Hypothalamus (tissue), 51 donors: Measurements from ENCODE around the gene ADGRA1.
"Not testable (repeated sequence)": the region's sequence is repeated elsewhere in the genome, so short reads cannot be mapped to it uniquely, and the experiment has no call there.

Experiments used
- DNase-seq, 51 donors: peaks; one replicate each; lab custom pipeline; 2025; lab: John Stamatoyannopoulos, UW

Gene ADGRA1

DNA sequence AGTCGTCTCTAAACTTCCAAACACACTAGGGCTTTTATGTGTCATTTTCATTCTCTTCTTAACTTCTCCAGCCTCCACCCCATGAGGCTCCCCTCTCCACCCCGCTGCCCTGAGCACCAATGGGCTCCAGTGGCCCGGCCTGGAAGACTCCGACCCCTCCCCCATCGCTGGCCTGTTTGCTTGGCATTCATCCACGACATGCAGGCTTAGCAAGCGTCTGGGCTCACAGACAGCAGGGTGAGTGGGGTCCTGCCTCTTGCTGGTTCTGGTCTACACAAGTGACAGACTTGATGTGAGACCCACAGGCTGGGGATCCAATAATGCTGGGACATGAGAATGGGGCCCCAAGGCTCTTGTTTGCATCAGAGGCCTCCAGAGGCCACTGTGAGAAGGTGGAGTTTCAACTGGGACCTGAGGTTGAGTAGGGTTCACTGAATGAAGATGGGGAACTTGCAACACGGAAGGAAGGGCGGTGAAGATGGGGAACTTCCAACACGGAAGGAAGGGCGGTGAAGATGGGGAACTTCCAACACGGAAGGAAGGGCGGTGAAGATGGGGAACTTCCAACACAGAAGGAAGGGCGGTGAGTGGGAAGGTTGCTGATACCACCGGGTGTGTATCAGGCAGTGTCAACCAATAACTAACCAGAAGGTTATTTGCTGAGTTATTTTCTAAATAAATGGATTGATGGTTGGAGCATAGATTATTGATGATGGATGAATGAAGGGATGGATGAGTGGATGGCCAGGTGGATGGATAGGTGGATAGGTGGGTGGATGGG is 86.3 kb downstream of the ADGRA1 start:
- no peak for DNase-seq

DNA sequence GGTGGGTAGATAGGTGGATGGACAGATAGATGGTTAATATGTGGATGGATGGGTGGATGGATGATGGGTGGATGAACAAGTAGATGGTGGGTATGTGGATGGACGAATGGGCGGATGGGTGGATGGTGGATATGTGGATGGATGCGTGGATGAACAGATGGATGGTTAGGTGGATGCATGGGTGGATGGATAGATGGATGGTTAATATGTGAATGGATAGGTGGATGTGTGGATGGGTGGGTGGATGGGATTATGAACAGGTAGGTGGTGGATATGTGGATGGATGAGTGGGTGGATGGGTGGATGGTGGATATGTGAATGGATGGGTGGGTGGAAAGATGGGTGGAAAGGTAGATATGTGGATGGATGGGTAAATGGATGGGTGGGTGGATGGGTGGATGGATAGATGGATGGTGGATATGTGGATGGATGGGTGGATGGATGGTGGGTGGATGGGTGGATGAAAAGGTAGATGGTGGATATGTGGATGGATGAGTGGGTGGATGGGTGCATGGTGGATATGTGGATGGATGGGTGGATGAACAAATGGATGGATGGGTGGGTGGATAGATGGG is 87.1 kb downstream of the ADGRA1 start:
- DNase-seq = no peak

DNA sequence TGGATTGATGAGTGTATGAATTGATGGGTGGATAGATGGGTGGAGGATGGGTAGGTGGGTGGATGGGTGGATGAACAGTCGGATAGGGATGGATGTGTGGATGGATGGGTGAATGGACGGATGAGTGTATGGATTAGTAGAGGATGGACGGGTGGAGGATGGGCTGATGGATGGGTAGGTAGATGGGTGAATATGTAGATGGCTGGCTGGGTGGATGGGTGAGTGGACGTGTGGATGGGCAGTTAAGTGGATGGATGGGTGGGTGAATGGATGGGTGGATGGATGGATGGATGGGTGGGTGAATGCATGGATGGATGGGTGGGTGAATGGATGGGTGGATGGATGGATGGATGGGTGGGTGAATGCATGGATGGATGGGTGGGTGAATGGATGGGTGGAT is 87.9 kb downstream of the ADGRA1 start:
- DNase-seq = not testable (repeated sequence)

DNA sequence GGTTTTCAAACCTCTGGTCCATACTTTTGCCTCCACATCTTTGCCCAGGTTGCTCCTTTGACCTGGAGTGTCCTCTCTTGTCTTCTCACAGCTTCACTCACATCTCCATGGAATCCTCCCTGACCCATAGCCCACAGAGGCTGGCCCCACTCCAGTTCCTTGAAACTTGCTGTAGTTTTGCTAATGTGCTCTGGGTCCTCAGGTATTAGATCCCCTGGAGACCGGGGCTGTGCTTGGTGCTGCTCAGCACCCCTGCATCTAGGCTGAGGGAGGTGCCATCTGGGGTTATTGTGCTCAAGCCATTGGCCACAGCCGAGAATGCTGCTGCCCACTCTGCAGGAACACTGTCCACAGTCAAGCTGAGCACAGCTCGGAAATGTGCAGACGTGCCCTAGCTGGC is 88.8 kb downstream of the ADGRA1 start:
- no peak for DNase-seq

DNA sequence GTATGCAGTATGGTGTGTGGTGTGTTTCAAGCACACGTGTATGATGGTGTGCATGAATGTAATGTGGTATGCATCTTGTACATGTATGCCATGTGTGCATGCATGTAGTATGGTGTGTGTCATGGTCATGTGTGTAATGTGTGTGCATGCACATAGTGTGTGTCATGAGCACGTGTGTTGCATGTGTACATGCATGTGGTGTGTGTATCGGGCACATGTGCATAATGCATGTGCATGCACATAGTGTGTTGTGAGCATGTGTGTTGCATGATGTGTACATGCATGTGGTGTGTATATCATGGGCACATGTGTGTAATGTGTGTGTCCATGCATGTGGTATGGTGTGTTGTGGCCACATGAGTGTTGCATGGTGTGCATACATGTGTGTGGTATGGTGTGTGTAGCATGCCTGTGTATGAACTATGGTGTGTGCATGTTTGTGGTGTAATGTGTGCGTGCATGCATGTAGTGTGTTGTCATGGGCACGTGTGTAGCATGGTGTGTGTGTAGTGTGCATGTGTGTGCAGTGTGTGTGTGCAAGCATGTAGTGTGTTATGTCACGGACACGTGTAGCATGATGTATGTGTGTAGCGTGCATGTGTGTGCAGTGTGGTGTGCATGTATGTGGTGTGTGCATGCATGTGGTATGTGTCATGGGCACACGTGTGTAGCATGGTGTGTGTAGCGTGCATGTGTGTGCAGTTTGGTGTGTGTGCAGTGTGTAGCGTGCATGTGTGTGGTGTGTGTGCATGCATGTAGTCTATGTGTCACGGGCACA is 89.8 kb downstream of the ADGRA1 start:
- DNase-seq = no peak

DNA sequence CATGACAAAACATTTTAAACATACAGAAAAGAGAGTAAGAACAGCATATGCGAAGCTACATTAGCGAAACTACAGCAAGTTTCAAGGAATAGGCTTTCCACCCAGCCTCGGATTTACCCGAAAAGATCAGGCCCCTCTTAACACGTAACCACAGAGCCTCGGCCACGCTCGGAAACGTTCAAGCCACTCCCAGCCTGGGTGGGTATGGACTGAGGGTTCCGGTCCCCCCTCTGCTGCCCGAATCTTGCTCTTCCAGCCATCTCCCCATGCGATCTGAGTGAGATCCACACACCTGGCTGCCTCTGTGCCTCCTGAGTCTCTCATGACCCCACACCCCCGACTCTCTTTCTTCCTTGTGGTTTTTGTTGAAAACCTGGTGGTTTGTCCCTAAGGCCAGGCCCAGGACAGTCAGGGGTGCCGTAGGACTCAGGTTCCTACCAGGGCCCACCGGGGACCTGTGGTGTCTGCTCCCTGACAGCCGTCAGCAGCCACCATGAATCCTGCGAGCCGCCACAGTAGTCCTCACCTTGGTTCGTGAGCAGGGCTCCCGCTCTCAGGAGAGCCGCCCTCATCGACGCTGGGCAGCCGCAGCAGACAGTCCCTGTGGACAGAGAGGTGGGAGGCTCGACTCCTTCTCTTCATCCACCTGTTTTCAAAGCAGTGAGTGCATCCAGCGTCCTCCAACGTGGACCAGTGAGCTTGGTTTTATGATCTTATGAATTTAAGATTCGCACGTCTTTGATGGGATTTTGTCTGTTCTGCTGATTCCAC is 90.8 kb downstream of the ADGRA1 start:
- no peak for DNase-seq

DNA sequence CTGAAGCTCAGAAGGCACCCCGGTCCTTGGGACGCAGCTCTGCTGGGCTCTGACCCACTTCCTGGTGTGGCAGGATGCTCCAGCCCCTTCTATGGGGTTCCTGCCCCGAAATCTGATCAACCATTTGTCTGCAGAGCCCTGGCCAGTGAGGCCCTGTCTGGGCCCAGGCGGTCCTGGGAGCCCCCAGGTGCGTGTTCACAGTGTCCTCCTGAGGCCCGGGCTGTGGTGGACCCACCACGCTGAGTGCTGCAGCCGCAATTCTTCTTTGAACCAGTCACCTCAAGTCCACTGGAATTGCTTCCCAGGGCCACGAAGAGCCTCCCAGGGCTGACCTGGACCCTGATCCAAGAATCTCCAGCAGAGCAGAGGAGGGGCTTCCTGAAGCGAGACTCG is 91.4 kb downstream of the ADGRA1 start:
- no peak for DNase-seq

DNA sequence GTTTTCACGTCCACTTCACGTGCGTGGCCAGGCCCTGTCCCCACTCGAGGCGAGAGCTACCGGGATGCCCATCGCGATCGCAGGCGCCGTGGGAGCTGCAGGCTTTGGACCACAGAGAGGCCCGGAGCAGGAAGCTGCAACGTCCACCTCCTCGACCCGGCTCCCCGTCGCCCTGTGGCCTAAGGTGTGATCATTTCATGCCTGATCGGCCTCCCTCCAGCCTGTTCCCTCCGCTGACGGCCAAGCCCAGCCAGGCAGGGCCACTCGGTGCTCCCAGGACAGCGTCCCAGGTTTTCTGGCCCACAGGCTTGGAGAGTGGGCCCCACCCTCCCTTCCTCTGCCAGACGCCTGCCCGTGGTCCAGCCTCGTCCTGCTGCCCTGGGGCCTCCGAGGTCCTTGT is 91.9 kb downstream of the ADGRA1 start:
- no peak for DNase-seq

DNA sequence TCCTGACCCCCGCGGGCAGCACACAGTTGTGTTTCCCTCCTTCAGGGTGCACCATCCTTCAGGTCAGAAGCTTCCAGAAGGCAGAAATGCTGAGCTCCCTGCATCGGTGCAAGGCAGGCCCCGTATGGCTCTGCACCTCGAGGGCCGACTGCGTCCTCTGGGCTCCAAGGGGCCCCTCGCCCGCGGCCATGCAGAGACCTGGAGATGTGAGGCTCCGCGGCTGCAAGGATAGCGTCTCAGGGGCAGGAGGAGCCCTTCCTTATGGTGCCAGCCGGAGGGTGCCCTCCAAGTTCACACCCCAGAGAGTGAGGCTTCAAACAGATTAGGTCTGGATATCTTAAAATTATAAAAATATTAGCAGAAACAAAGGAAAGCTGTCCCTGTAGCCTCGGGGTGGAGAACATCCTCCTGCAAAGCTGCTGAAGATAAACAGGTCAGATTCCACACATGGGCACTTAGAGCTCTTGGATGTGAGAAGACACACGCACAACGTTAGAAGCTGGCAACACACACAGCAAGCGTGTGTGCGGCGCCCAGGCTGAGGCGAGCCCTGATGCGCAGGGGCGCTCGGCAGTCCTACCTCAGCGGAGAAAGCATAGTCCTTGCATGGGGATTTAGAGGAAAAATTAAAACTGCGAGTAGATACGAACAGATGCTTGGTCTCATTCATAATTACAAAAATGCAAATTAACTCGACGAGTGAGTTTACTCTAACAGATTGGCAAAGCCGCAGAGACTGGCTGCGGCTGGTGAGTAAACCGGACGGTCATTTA is 92.7 kb downstream of the ADGRA1 start:
- DNase-seq = no peak

DNA sequence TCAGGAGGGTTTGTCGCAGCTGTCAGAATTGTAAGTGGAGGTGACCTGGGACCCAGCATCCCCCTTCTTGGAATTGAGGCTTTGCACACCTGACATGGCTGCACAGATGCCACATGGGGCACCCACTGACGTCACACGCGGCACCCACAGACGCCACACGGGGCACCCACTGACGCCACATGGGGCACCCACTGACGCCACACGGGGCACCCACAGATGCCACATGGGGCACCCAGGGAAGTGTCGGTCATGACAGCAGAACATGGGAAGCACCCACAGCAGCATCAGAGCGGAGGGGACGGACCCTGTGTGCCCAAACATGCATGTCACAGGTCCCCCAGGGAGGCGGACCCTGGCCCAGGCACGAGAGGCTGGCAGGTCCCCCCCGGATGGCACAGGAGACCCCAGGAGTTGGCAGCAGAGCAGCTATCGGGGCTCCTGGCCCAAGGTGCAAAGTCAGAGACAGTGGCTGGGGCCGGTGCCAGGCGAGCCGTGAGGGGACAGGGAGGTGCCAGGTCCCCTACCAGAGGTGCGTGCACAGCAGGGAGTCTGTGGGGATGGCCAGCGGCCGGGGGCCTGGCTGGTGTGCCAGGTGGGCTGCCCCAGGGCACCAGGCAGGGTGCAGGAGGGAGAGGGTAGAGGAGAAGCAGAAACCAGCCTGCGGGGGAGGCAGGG is 93.4 kb downstream of the ADGRA1 start:
- no peak for DNase-seq
